ENCODE data around the gene RAD9A. TPM values are rescaled to one million over a fixed set of nuclear protein-coding genes. Genes with fewer than 3 reads are reported as not detected.

The RAD9A gene
- total RNA-seq, 1 donor from 2014 or later, result 9.4 TPM

- Mint-ChIP-seq H3K9me3 (ENCODE audit: unreplicated experiment) (no peaks in the 10 kb centered on the region), H3K4me3 (ENCODE audit: unreplicated experiment) (no peak overlapping the region)
- H2AFZ ChIP-seq (ENCODE audit: low read depth, low read length), result no peak overlapping the region
Observed at GRCh38 chr11:67410369-67410831, 18.6 kb downstream of the RAD9A start.

GRCh38 chr11:67410984-67411784 lies 19.4 kb downstream of the RAD9A start:
- H3K27me3 Mint-ChIP-seq (ENCODE audit: low read depth, unreplicated experiment), result peaks cover 27% of the 10 kb centered on the region
- no peak overlapping the region for H3K4me3 Mint-ChIP-seq (ENCODE audit: unreplicated experiment)

More at GRCh38 chr11:67410369-67410831, 18.6 kb downstream of the RAD9A start:
- no peaks in the 10 kb centered on the region for H3K36me3 ChIP-seq (ENCODE audit: insufficient read depth, low read length)
- Mint-ChIP-seq H3K36me3 (ENCODE audit: low read depth, unreplicated experiment) (peaks cover 3% of the 10 kb centered on the region), H3K4me1 (ENCODE audit: low read depth, unreplicated experiment) (peaks cover 2% of the 10 kb centered on the region), H3K27me3 (ENCODE audit: low read depth, unreplicated experiment) (peaks cover 24% of the 10 kb centered on the region), H3K27ac (ENCODE audit: unreplicated experiment) (no peak overlapping the region)
- H3K4me2 ChIP-seq (ENCODE audit: low read length), result no peak overlapping the region
- no peaks in the 10 kb centered on the region for H3K79me2 ChIP-seq (ENCODE audit: insufficient read depth, low read length)
- no peak for FAIRE-seq
- H3K27me3 ChIP-seq (ENCODE audit: insufficient read depth, low read length), result peaks cover 21% of the 10 kb centered on the region
- no peak for DNase-seq (ENCODE audit: low read depth)
- no peaks in the 10 kb centered on the region for H3K4me1 ChIP-seq (ENCODE audit: insufficient read depth, low read length)
- no peak overlapping the region for H3K9ac ChIP-seq (ENCODE audit: low read length)
- H3K4me3 ChIP-seq (ENCODE audit: insufficient read depth, low read depth, low read length), result no peak overlapping the region
- no peak overlapping the region for H3K27ac ChIP-seq (ENCODE audit: low read depth, low read length)
- no peaks in the 10 kb centered on the region for H3K9me3 ChIP-seq (ENCODE audit: insufficient read depth, low read depth, low read length)
- no peaks in the 10 kb centered on the region for H4K20me1 ChIP-seq (ENCODE audit: insufficient read depth, low read length)
- no peak for TF ChIP-seq EZH2 (IDR thresholded peaks at IDR 0.05; ENCODE audit: insufficient read depth, low read length)
- no peak for TF ChIP-seq CTCF (IDR thresholded peaks at IDR 0.05; ENCODE audit: insufficient read depth, low read depth, low read length)

More at GRCh38 chr11:67410984-67411784, 19.4 kb downstream of the RAD9A start:
- Mint-ChIP-seq H3K36me3 (ENCODE audit: low read depth, unreplicated experiment) (peaks cover 3% of the 10 kb centered on the region), H3K4me1 (ENCODE audit: low read depth, unreplicated experiment) (peaks cover 2% of the 10 kb centered on the region), H3K9me3 (ENCODE audit: unreplicated experiment) (no peaks in the 10 kb centered on the region), H3K27ac (ENCODE audit: unreplicated experiment) (no peak overlapping the region)
- Histone ChIP-seq H4K20me1 (ENCODE audit: insufficient read depth, low read length) (no peaks in the 10 kb centered on the region), H2AFZ (ENCODE audit: low read depth, low read length) (no peak overlapping the region), H3K9ac (ENCODE audit: low read length) (no peak overlapping the region), H3K9me3 (ENCODE audit: insufficient read depth, low read depth, low read length) (no peaks in the 10 kb centered on the region), H3K4me2 (ENCODE audit: low read length) (no peak overlapping the region), H3K4me1 (ENCODE audit: insufficient read depth, low read length) (no peaks in the 10 kb centered on the region), H3K4me3 (ENCODE audit: insufficient read depth, low read depth, low read length) (no peak overlapping the region), H3K27ac (ENCODE audit: low read depth, low read length) (no peak overlapping the region), H3K79me2 (ENCODE audit: insufficient read depth, low read length) (no peaks in the 10 kb centered on the region), H3K36me3 (ENCODE audit: insufficient read depth, low read length) (no peaks in the 10 kb centered on the region), H3K27me3 (ENCODE audit: insufficient read depth, low read length) (peaks cover 21% of the 10 kb centered on the region)
- TF ChIP-seq CTCF (IDR thresholded peaks at IDR 0.05; ENCODE audit: insufficient read depth, low read depth, low read length) (no peak), EZH2 (IDR thresholded peaks at IDR 0.05; ENCODE audit: insufficient read depth, low read length) (no peak)
- DNase-seq (ENCODE audit: low read depth) (no peak), FAIRE-seq (no peak)

Measured in astrocyte (in vitro differentiated cells and primary cell).